Natural killer cell (primary cell): ENCODE results near the gene CNNM4. TPM values are rescaled to one million over a fixed set of nuclear protein-coding genes. Genes with fewer than 3 reads are reported as not detected.

Source experiments
- ATAC-seq, 3 donors: fragments of 150-1000 bp in 2 of 3; fragments of 200-7000 bp in 1 of 3; cut with Tn5 transposase; 1 replicate in 1 of 3; 2 replicates in 2 of 3; pipeline ENCODE4 v1.10.0; 2021; ENCODE audit warnings: mild to moderate bottlenecking in 2 of 3, moderate library complexity in 2 of 3
- DNase-seq, 2 donors: peaks; one replicate each; pipeline versions ENCODE4 v3.0.0 to v3.0.0-alpha.2; 2013 to 2021; ENCODE audit warnings: mixed read lengths in 1 of 2
- H3K27ac ChIP-seq: one replicate; pipeline ENCODE4 v1.5.1; 2013; ENCODE audit warnings: mild to moderate bottlenecking, low read length
- H3K27me3 ChIP-seq: one replicate; pipeline ENCODE4 v1.6.1; 2013; ENCODE audit warnings: low read length; ENCODE audit not compliant: control insufficient read depth, insufficient read depth
- H3K36me3 ChIP-seq: one replicate; pipeline ENCODE4 v1.6.1; 2013; ENCODE audit warnings: low read length; ENCODE audit not compliant: control insufficient read depth, insufficient read depth
- H3K4me1 ChIP-seq: one replicate; pipeline ENCODE4 v1.6.1; 2013; ENCODE audit warnings: low read length; ENCODE audit not compliant: control insufficient read depth, insufficient read depth
- H3K4me3 ChIP-seq: one replicate; pipeline ENCODE4 v1.5.1; 2013; ENCODE audit warnings: low read length
- H3K9me3 ChIP-seq: one replicate; pipeline ENCODE4 v1.6.1; 2013; ENCODE audit warnings: low read length; ENCODE audit not compliant: control insufficient read depth, insufficient read depth
- H3K27ac Mint-ChIP-seq, 2 donors: one replicate each; pipeline ENCODE4 v1.8.0; 2022; ENCODE audit warnings: mild to moderate bottlenecking in 2 of 2, mixed read lengths in 2 of 2, moderate library complexity in 1 of 2
- H3K27me3 Mint-ChIP-seq, 2 donors: one replicate each; pipeline ENCODE4 v1.8.0; 2022; ENCODE audit warnings: low read depth in 2 of 2, mixed read lengths in 2 of 2
- H3K36me3 Mint-ChIP-seq: one replicate; pipeline ENCODE4 v1.8.0; 2022; ENCODE audit warnings: mixed read lengths
- H3K4me1 Mint-ChIP-seq, 2 donors: one replicate each; pipeline ENCODE4 v1.8.0; 2022; ENCODE audit warnings: mixed read lengths in 2 of 2
- H3K4me3 Mint-ChIP-seq: one replicate; pipeline ENCODE4 v1.8.0; 2022; ENCODE audit warnings: mild to moderate bottlenecking, moderate library complexity, mixed read lengths
- H3K9me3 Mint-ChIP-seq, 2 donors: one replicate each; pipeline ENCODE4 v1.8.0; 2022; ENCODE audit warnings: mixed read lengths in 2 of 2
- WGBS: methylation state at CpG from one replicate; pipeline ENCODE4 v1.1.7; 2013; ENCODE audit warnings: missing lambda C conversion rate; ENCODE audit not compliant: insufficient coverage; 5-methylcytosine and 5-hydroxymethylcytosine counted together
- intact Hi-C: fragments of 100-400 bp; cut with micrococcal nuclease; formaldehyde crosslinking; loops from one replicate; pipeline ENCODE4 v1.14.2; 2022
- total RNA-seq, 4 donors: library from RNA; stranded (reverse); fragments of 120-200 nt in 1 of 4; gene quantifications; one replicate each; pipeline versions ENCODE4 v1.2.3 to v1.2.4, GENCODE V29; 2013 to 2022
- TF ChIP-seq, protein P1 (sequence below): fragments of 200-600 bp; IDR thresholded peaks from one replicate; pipeline ENCODE4 v1.8.0; 2022; ENCODE audit warnings: antibody characterized with exemption

CNNM4 gene
- total RNA-seq, result 10 to 100 TPM in 2 of 3 donors, 1 to 10 TPM in 1; 9.9 to 12.1 (median 10.7) TPM
- 6.7 TPM for total RNA-seq (2013)

DNA sequence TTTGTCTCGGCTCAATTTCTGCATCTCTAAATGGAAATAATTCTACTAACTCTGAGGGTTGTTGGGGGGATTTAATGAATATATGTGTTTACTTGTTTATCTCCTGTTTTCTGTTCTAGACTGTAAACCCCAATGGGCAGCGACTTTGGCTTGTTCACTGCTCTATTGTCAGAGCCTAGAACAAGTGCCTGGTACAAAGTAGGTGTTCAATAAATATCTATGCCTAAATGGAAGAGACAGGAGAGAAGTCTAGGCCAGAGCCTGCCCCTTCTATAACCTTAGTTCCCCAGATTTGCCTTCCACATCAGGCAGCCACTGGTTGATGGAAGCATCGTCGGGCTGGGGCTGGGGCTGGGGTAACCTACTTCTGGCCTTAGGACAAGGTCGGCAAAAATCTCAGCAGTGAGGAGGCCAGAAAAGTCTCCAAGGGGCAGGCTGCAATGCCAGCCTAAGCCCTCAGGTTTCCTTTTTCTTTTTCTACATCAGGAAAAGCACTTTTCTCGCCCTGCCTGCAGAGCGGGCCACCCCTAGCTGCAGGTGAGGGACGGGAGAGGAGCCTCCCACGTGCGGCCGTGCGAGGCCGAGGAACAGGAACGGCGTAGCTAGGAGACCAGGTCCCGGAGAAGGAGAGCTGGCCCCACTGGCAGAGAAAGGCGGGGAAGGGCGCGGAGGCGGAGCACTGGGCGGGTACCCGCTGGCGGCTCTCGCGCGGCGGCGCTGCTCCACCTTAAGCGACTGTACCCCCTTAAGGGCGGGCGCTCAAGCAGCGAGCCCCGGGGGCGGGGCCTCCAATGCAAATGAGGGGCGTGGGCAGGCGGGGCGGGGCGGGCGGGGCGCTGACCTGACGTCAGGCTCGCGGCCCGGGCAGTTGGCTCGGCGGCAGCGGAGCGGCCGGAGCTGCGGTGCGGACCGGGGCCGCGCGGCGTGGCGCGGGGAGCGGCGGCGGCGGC, at the start of gene CNNM4:
TSS of gene CNNM4 (plus strand) at position 867 of the 950 bp plus-strand sequence. CDS start 98 bp downstream, outside the sequence.
- DNase-seq (peak; percentile 87 to 94), ATAC-seq (peak; percentile 94 to 98 (median 95))
- no peaks in the 10 kb centered on the region for H3K9me3 ChIP-seq
- Mint-ChIP-seq H3K36me3 (no peaks in the 10 kb centered on the region), H3K27me3 (no peaks in the 10 kb centered on the region), H3K4me3 (peak within 1 kb of the TSS; percentile 86), H3K27ac (peak within 1 kb of the TSS; percentile 65 to 82), H3K4me1 (peaks cover 46 to 51% of the 10 kb centered on the region in 2 donors), H3K9me3 (no peaks in the 10 kb centered on the region)
- TF ChIP-seq, protein P1, sequence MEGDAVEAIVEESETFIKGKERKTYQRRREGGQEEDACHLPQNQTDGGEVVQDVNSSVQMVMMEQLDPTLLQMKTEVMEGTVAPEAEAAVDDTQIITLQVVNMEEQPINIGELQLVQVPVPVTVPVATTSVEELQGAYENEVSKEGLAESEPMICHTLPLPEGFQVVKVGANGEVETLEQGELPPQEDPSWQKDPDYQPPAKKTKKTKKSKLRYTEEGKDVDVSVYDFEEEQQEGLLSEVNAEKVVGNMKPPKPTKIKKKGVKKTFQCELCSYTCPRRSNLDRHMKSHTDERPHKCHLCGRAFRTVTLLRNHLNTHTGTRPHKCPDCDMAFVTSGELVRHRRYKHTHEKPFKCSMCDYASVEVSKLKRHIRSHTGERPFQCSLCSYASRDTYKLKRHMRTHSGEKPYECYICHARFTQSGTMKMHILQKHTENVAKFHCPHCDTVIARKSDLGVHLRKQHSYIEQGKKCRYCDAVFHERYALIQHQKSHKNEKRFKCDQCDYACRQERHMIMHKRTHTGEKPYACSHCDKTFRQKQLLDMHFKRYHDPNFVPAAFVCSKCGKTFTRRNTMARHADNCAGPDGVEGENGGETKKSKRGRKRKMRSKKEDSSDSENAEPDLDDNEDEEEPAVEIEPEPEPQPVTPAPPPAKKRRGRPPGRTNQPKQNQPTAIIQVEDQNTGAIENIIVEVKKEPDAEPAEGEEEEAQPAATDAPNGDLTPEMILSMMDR, result no peak
- no peaks in the 10 kb centered on the region for H3K36me3 ChIP-seq
- peak within 1 kb of the TSS; percentile 63 for H3K27ac ChIP-seq
- intact Hi-C loops, result loop anchor here (1.0 to 5.0 kb wide), 4 partner anchors 20 to 143 kb away; partner anchors contain the start of genes KANSL3 and LMAN2L
- 5% methylated on average over 62 of the region's 62 CpGs for WGBS
- peak within 1 kb of the TSS; percentile 79 for H3K4me3 ChIP-seq
- H3K4me1 ChIP-seq, result peaks cover 49% of the 10 kb centered on the region
- no peaks in the 10 kb centered on the region for H3K27me3 ChIP-seq

DNA sequence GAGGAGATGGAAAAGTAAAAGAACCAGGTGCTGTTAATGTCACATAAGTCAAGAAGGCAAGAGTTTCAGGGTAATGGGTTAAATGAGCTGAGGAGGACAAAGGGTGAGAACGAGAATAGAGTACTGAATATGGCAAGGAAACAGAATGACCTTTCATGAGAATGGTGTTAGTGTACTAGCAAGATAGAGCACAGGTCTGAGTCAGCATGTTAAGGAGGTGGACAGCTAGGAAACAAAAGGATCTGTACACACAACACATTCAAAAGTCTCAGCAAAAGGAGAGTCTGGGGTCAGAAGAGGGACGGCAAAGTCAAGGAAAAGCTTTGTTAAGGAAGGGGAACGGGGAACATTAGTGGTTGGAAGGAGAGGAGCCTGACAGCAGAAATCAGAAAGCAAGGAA, 49.7 kb upstream of the CNNM4 start:
- WGBS, result 93% methylated on average over 3 of the region's 3 CpGs
- H3K4me1 Mint-ChIP-seq, result no peaks in the 10 kb centered on the region
- no peaks in the 10 kb centered on the region for H3K9me3 Mint-ChIP-seq
- H3K36me3 Mint-ChIP-seq, result peaks cover 20% of the 10 kb centered on the region
- no peak overlapping the region for H3K4me3 Mint-ChIP-seq
- H3K27me3 ChIP-seq, result no peaks in the 10 kb centered on the region
- H3K27me3 Mint-ChIP-seq, result no peaks in the 10 kb centered on the region
- intact Hi-C loops, result no loop called here
- H3K27ac ChIP-seq, result no peak overlapping the region
- H3K9me3 ChIP-seq, result no peaks in the 10 kb centered on the region
- DNase-seq (no peak), ATAC-seq (no peak)
- no peak overlapping the region for H3K4me3 ChIP-seq
- H3K4me1 ChIP-seq, result no peaks in the 10 kb centered on the region
- H3K36me3 ChIP-seq, result peaks cover 45% of the 10 kb centered on the region
- H3K27ac Mint-ChIP-seq, result no peak overlapping the region
- TF ChIP-seq, protein P1, result no peak

DNA sequence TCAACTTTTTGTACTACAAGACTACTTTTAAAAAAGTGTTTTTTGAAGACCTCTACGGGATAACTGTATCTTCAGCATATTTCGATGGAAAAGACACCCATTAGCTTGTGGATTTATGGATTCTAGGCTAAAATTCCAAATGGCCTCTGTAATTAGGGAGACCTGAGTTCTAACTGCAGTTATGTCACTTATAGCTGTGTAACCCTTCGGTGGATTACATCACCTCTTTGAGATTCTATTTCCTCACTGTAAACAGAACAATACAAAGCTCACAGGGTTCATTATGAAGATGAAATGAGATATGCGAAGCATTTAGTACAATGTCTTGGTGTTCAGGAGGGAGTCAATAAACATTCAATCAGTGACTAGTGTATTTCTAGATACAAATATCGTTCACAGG, 45.0 kb upstream of the CNNM4 start:
- intact Hi-C loops, result no loop called here
- 83% methylated on average over 2 of the region's 5 CpGs for WGBS
- H3K4me1 ChIP-seq, result no peaks in the 10 kb centered on the region
- no peak overlapping the region for H3K4me3 ChIP-seq
- TF ChIP-seq, protein P1, result no peak
- no peaks in the 10 kb centered on the region for H3K27me3 ChIP-seq
- H3K4me1 Mint-ChIP-seq, result no peaks in the 10 kb centered on the region
- no peaks in the 10 kb centered on the region for H3K27me3 Mint-ChIP-seq
- no peak for DNase-seq
- H3K9me3 ChIP-seq, result no peaks in the 10 kb centered on the region
- no peak for ATAC-seq
- H3K36me3 ChIP-seq, result peaks cover 14% of the 10 kb centered on the region
- H3K27ac ChIP-seq, result no peak overlapping the region
- H3K27ac Mint-ChIP-seq, result no peak overlapping the region
- peaks cover 5% of the 10 kb centered on the region for H3K36me3 Mint-ChIP-seq
- H3K9me3 Mint-ChIP-seq, result no peaks in the 10 kb centered on the region
- H3K4me3 Mint-ChIP-seq, result no peak overlapping the region
